Activated naive CD4-positive, alpha-beta T cell (primary cell): ENCODE data around the gene CKB.
A peak's percentile ranks its signal among the peaks of the same experiment; 100 is the strongest.
"Not testable (repeated sequence)": the region's sequence is repeated elsewhere in the genome, so short reads cannot be mapped to it uniquely, and the experiment has no call there.

Experiments used
- DNase-seq, 4 experiments: peaks; one replicate each; lab custom pipeline; 2025; lab: John Stamatoyannopoulos, UW

CKB gene

GRCh38 chr14:103526247-103526913 is 3.8 kb upstream of the CKB start:
- DNase-seq: no peak

- DNase-seq: not testable (repeated sequence)
Observed at GRCh38 chr14:103525430-103526246, 3.0 kb upstream of the CKB start.

- DNase-seq: no peak
Observed at GRCh38 chr14:103524002-103524935, 1.6 kb upstream of the CKB start.

GRCh38 chr14:103523575-103523954 is 935 bp upstream of the CKB start:
- DNase-seq: no peak

GRCh38 chr14:103521951-103522563 is 573 bp downstream of the CKB start:
- DNase-seq: peak in 1 of 4 experiments; percentile 11

- no peak for DNase-seq
Observed at GRCh38 chr14:103521438-103521950, 1.1 kb downstream of the CKB start.

- DNase-seq: peak in 2 of 4 experiments; percentile 39 to 58
Observed at GRCh38 chr14:103520657-103521437, 1.8 kb downstream of the CKB start.

GRCh38 chr14:103520269-103520656 is 2.4 kb downstream of the CKB start:
- DNase-seq: no peak

GRCh38 chr14:103519837-103520212 is 2.8 kb downstream of the CKB start:
- no peak for DNase-seq

- DNase-seq: no peak
Observed at GRCh38 chr14:103519043-103519836, 3.4 kb downstream of the CKB start.

- DNase-seq: peak in 2 of 4 experiments; percentile 41 to 58
Observed at GRCh38 chr14:103518422-103519042, 4.1 kb downstream of the CKB start.

- no peak for DNase-seq
Observed at GRCh38 chr14:103517721-103518421, 4.8 kb downstream of the CKB start.

GRCh38 chr14:103517174-103517566 is 5.5 kb downstream of the CKB start:
- DNase-seq: no peak

GRCh38 chr14:103516426-103517173 is 6.0 kb downstream of the CKB start:
- DNase-seq: no peak

- no peak for DNase-seq
Observed at GRCh38 chr14:103514596-103515421, 7.8 kb downstream of the CKB start.

GRCh38 chr14:103512701-103513611 is 9.7 kb downstream of the CKB start:
- no peak for DNase-seq
